HG02798 (cell line): ENCODE data around the gene NNMT.

Source experiments
- ATAC-seq: cut with Tn5 transposase; IDR thresholded peaks from one replicate; pipeline ENCODE4 v1.9.1; 2021; ENCODE audit warnings: mild to moderate bottlenecking; ENCODE audit not compliant: unreplicated experiment, poor library complexity

NNMT gene

GRCh38 chr11:114295676-114296604, at the start of gene NNMT:
Gene NNMT, plus strand, starts transcription at chr11:114296399. Its CDS starts 158 bp downstream, at chr11:114296557.
- ATAC-seq: no peak

GRCh38 chr11:114247070-114247789, 49.0 kb upstream of the NNMT start:
- no peak for ATAC-seq

GRCh38 chr11:114250180-114250579, 46.0 kb upstream of the NNMT start:
- ATAC-seq: no peak

GRCh38 chr11:114250993-114251814, 45.0 kb upstream of the NNMT start:
- ATAC-seq: no peak

- ATAC-seq: no peak
These were observed 44.3 kb upstream of the NNMT start for GRCh38 chr11:114251815-114252337.

GRCh38 chr11:114252767-114253166, 43.4 kb upstream of the NNMT start:
- no peak for ATAC-seq

- no peak for ATAC-seq
These were observed 42.4 kb upstream of the NNMT start for GRCh38 chr11:114253771-114254170.

- no peak for ATAC-seq
These were observed 41.5 kb upstream of the NNMT start for GRCh38 chr11:114254571-114255146.

- no peak for ATAC-seq
These were observed 40.9 kb upstream of the NNMT start for GRCh38 chr11:114255289-114255688.

- ATAC-seq: no peak
These were observed 39.8 kb upstream of the NNMT start for GRCh38 chr11:114256176-114256966.

GRCh38 chr11:114256967-114257286, 39.3 kb upstream of the NNMT start:
- ATAC-seq: no peak

- no peak for ATAC-seq
These were observed 38.3 kb upstream of the NNMT start for GRCh38 chr11:114257621-114258558.

- no peak for ATAC-seq
These were observed 37.5 kb upstream of the NNMT start for GRCh38 chr11:114258696-114259095.

- no peak for ATAC-seq
These were observed 37.1 kb upstream of the NNMT start for GRCh38 chr11:114259124-114259526.

GRCh38 chr11:114259551-114259983, 36.6 kb upstream of the NNMT start:
- ATAC-seq: no peak

- ATAC-seq: no peak
These were observed 36.1 kb upstream of the NNMT start for GRCh38 chr11:114260077-114260476.

- ATAC-seq: no peak
These were observed 35.7 kb upstream of the NNMT start for GRCh38 chr11:114260483-114260882.

GRCh38 chr11:114261791-114262190, 34.4 kb upstream of the NNMT start:
- no peak for ATAC-seq
